Neural progenitor cell (in vitro differentiated cells): ENCODE results near the gene ESPL1. TPM values are rescaled to one million over a fixed set of nuclear protein-coding genes. Genes with fewer than 3 reads are reported as not detected.

Source experiments
- DNase-seq: peaks from one replicate; pipeline ENCODE4 v3.0.0-alpha.2; 2016; ENCODE audit warnings: low spot score
- H2AFZ ChIP-seq: fragments of 200-600 bp; sonication (generic); replicated peaks from 2 replicates; pipeline ENCODE4 v1.6.1; 2016; ENCODE audit warnings: antibody characterized with exemption
- H3F3A ChIP-seq: fragments of 200-600 bp; sonication (generic); 2 replicates; pipeline ENCODE4 v1.6.1; 2016; ENCODE audit warnings: antibody characterized with exemption, low read depth
- H3K27ac ChIP-seq: fragments of 200-600 bp; sonication (generic); 2 replicates; pipeline ENCODE4 v1.5.1; 2016; ENCODE audit warnings: mild to moderate bottlenecking
- H3K27me3 ChIP-seq: fragments of 200-600 bp; sonication (generic); 2 replicates; pipeline ENCODE4 v1.6.1; 2016; ENCODE audit warnings: mild to moderate bottlenecking, moderate library complexity
- H3K36me3 ChIP-seq: fragments of 200-600 bp; sonication (generic); 2 replicates; pipeline ENCODE4 v1.5.1; 2016
- H3K4me1 ChIP-seq: fragments of 200-600 bp; sonication (generic); 2 replicates; pipeline ENCODE4 v1.6.1; 2016; ENCODE audit warnings: mixed run types
- H3K4me2 ChIP-seq: fragments of 200-600 bp; sonication (generic); 2 replicates; pipeline ENCODE4 v1.6.1; 2016
- H3K4me3 ChIP-seq: fragments of 200-600 bp; sonication (generic); 2 replicates; pipeline ENCODE4 v1.5.1; 2016
- H3K79me2 ChIP-seq: fragments of 200-600 bp; sonication (generic); 2 replicates; pipeline ENCODE4 v1.6.1; 2016; ENCODE audit warnings: low read depth
- H3K9ac ChIP-seq: fragments of 200-600 bp; sonication (generic); 2 replicates; pipeline ENCODE4 v1.6.1; 2016
- H3K9me3 ChIP-seq: fragments of 200-600 bp; sonication (generic); 2 replicates; pipeline ENCODE4 v1.5.1; 2016; ENCODE audit warnings: low read depth
- H4K20me1 ChIP-seq: fragments of 200-600 bp; sonication (generic); 2 replicates; pipeline ENCODE4 v1.6.1; 2016; ENCODE audit warnings: low read depth
- H3K27ac Mint-ChIP-seq: 3 replicates; pipeline ENCODE4 v1.8.0; 2021; ENCODE audit warnings: mixed read lengths
- H3K27me3 Mint-ChIP-seq: 2 replicates; pipeline ENCODE4 v1.8.0; 2022; ENCODE audit warnings: low read depth, mild to moderate bottlenecking, inconsistent platforms, moderate library complexity, mixed read lengths; ENCODE audit not compliant: insufficient read depth
- H3K36me3 Mint-ChIP-seq: 3 replicates; pipeline ENCODE4 v1.8.0; 2021; ENCODE audit warnings: mixed read lengths
- H3K4me1 Mint-ChIP-seq: 3 replicates; pipeline ENCODE4 v1.8.0; 2021; ENCODE audit warnings: mixed read lengths
- H3K4me3 Mint-ChIP-seq: 3 replicates; pipeline ENCODE4 v1.8.0; 2021; ENCODE audit warnings: mild to moderate bottlenecking, moderate library complexity, mixed read lengths
- H3K9me3 Mint-ChIP-seq: 3 replicates; pipeline ENCODE4 v1.8.0; 2020; ENCODE audit warnings: mixed read lengths
- EZH2 ChIP-seq: fragments of 200-600 bp; sonication (generic); IDR thresholded peaks from 2 replicates; pipeline ENCODE4 v1.6.1; 2017; ENCODE audit warnings: antibody characterized with exemption, mild to moderate bottlenecking, moderate library complexity
- EZH2phosphoT487 ChIP-seq: fragments of 200-600 bp; sonication (generic); IDR thresholded peaks from 2 replicates; pipeline ENCODE4 v1.6.1; 2017; ENCODE audit warnings: antibody characterized with exemption
- total RNA-seq: library from RNA; depleted of rRNA; stranded (reverse); fragments of >200 nt; gene quantifications from 2 replicates; pipeline ENCODE4 v1.2.3, GENCODE V29; 2015; ENCODE audit warnings: low replicate concordance
- TF ChIP-seq, protein P1 (sequence below): fragments of 200-600 bp; sonication (generic); IDR thresholded peaks from 2 replicates; pipeline ENCODE4 v1.5.1; 2017; ENCODE audit warnings: antibody characterized with exemption, mild to moderate bottlenecking

ESPL1 gene
- total RNA-seq, 1 donor from 2014 or later, result 34.3 TPM

DNA sequence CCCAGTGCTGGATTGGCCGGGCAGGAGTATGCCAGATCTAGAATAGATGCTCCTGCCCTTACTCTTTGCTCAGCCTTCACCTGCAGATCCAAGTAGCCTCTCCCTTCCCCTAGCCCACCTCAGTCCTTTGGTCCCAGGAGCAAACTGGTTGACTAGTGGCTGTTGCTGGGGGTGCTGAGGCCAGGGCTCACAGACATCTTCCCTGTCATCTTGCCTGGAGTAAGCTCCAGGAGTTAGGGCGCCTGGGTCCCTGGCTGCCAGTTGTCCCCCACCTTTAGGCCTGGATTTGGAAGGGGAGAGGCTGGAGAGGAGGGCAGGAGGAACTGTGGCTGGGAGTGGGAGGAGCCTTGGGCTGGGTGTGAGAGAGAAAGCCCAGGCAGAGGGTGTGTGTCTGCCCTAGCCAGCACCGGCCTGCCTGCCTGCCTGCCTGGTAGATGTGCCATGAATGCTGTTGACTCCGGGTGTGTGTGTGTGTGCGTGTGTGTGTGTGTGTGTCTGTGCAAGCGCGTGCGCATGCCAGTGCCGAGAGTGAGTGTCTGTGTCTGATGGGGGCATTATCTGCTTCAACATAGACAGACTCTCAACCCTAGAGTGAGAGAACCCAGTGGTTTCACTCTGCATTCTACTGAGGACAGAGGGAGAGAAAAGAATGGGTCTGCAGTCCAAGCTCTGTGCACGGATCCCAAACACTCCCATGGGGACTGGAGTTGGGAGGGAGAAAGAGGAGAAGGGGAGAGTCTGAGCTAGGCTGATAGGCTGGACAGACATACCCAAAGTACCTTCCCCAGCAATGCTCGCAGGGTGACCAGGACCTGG lies 35.2 kb upstream of the ESPL1 start:
- H3F3A ChIP-seq, result peaks cover 30% of the 10 kb centered on the region
- no peak overlapping the region for H2AFZ ChIP-seq
- H3K36me3 Mint-ChIP-seq, result no peaks in the 10 kb centered on the region
- peak; percentile 60 for DNase-seq
- no peaks in the 10 kb centered on the region for H4K20me1 ChIP-seq
- H3K4me2 ChIP-seq, result peak overlapping the region; percentile 85
- no peaks in the 10 kb centered on the region for H3K27me3 ChIP-seq
- H3K27me3 Mint-ChIP-seq, result peaks cover 39% of the 10 kb centered on the region
- TF ChIP-seq EZH2, result no peak
- peaks cover 55% of the 10 kb centered on the region for H3K4me1 Mint-ChIP-seq
- H3K4me3 ChIP-seq, result peak overlapping the region; percentile 64
- H3K4me3 Mint-ChIP-seq, result peak overlapping the region; percentile 83
- H3K27ac Mint-ChIP-seq, result peak overlapping the region; percentile 52
- H3K9me3 Mint-ChIP-seq, result no peaks in the 10 kb centered on the region
- H3K27ac ChIP-seq, result no peak overlapping the region
- H3K9me3 ChIP-seq, result no peaks in the 10 kb centered on the region
- H3K4me1 ChIP-seq, result peaks cover 54% of the 10 kb centered on the region
- no peak overlapping the region for H3K9ac ChIP-seq
- H3K36me3 ChIP-seq, result no peaks in the 10 kb centered on the region
- no peaks in the 10 kb centered on the region for H3K79me2 ChIP-seq

DNA sequence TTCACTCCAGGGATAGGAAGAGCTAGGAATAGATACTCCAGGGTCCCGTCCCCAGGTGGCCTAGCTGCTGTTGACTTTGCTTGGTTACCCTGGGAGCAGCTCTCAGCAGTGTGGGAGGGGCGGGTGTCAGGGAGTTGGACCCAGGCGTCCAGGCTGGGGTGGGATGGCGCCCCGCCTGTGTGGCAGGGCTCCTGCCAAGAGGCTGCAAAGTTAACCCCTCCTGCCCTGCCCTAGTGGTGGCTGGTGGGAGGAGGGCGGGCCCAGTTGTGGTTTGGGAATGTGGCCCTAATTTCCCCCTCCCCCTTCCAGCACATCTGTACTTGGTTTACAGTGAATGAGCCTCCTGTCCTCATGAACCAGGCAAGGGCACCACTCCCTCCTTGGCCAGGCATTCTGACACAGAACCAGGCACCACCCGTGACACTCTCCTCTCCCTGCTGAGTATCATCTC lies 34.4 kb upstream of the ESPL1 start:
- H3K27me3 ChIP-seq, result no peaks in the 10 kb centered on the region
- Mint-ChIP-seq H3K4me3 (peak overlapping the region; percentile 75), H3K36me3 (no peaks in the 10 kb centered on the region), H3K9me3 (no peaks in the 10 kb centered on the region), H3K27ac (peak overlapping the region; percentile 77), H3K4me1 (peaks cover 55% of the 10 kb centered on the region), H3K27me3 (peaks cover 39% of the 10 kb centered on the region)
- H3K4me2 ChIP-seq, result peak overlapping the region; percentile 85
- no peak for TF ChIP-seq EZH2
- TF ChIP-seq, protein P1, sequence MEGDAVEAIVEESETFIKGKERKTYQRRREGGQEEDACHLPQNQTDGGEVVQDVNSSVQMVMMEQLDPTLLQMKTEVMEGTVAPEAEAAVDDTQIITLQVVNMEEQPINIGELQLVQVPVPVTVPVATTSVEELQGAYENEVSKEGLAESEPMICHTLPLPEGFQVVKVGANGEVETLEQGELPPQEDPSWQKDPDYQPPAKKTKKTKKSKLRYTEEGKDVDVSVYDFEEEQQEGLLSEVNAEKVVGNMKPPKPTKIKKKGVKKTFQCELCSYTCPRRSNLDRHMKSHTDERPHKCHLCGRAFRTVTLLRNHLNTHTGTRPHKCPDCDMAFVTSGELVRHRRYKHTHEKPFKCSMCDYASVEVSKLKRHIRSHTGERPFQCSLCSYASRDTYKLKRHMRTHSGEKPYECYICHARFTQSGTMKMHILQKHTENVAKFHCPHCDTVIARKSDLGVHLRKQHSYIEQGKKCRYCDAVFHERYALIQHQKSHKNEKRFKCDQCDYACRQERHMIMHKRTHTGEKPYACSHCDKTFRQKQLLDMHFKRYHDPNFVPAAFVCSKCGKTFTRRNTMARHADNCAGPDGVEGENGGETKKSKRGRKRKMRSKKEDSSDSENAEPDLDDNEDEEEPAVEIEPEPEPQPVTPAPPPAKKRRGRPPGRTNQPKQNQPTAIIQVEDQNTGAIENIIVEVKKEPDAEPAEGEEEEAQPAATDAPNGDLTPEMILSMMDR, result peak; percentile 10
- TF ChIP-seq EZH2phosphoT487, result no peak
- peak overlapping the region; percentile 56 for H2AFZ ChIP-seq
- no peaks in the 10 kb centered on the region for H3K79me2 ChIP-seq
- H3K9me3 ChIP-seq, result no peaks in the 10 kb centered on the region
- peaks cover 30% of the 10 kb centered on the region for H3F3A ChIP-seq
- H3K27ac ChIP-seq, result no peak overlapping the region
- peak overlapping the region; percentile 28 for H3K4me3 ChIP-seq
- H3K36me3 ChIP-seq, result no peaks in the 10 kb centered on the region
- no peak for DNase-seq
- no peak overlapping the region for H3K9ac ChIP-seq
- no peaks in the 10 kb centered on the region for H4K20me1 ChIP-seq
- peaks cover 54% of the 10 kb centered on the region for H3K4me1 ChIP-seq

DNA sequence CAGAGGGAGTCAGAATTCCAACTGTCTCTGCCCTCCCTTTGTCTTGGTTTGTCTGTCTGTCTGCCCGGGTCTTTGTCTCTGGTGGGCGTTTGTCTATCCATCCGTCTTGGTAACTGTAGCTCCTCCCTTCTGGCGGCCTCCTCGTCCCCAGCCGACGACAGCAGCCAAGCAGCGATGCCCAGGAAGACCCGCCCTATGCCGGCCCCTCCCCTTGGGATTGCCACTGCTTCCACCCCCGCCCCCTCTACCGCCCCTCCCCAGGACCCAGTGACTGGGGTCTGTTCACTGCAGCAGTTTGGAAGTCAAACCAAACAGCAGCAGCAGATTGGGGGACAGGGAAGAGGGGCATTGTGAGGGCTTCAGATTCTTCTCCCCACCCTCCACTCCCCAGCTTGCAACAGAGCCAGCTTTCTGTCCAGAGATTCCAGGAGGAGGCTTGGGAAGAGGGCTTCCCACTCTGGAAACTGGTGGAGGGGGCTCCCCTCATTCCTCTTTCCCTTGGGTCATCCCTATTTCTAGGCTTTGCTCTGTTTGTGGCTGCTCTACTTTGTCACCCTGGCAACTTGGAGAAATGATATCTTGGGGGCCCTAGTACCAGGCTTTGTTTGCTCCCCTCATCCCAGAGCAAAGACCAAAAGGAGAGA lies 33.7 kb upstream of the ESPL1 start:
- peak overlapping the region; percentile 75 for H3K4me3 Mint-ChIP-seq
- H3K36me3 Mint-ChIP-seq, result no peaks in the 10 kb centered on the region
- Histone ChIP-seq H3K27ac (no peak overlapping the region), H3K9me3 (no peaks in the 10 kb centered on the region), H3K36me3 (no peaks in the 10 kb centered on the region), H3K9ac (no peak overlapping the region), H3K4me1 (peaks cover 54% of the 10 kb centered on the region), H3F3A (peaks cover 30% of the 10 kb centered on the region), H3K79me2 (no peaks in the 10 kb centered on the region), H3K4me3 (peak overlapping the region; percentile 28), H3K27me3 (no peaks in the 10 kb centered on the region), H3K4me2 (peak overlapping the region; percentile 85), H2AFZ (peak overlapping the region; percentile 56), H4K20me1 (no peaks in the 10 kb centered on the region)
- DNase-seq, result peak; percentile 86
- H3K27ac Mint-ChIP-seq, result no peak overlapping the region
- H3K27me3 Mint-ChIP-seq, result peaks cover 37% of the 10 kb centered on the region
- TF ChIP-seq, protein P1, result no peak
- no peak for TF ChIP-seq EZH2
- TF ChIP-seq EZH2phosphoT487, result no peak
- H3K4me1 Mint-ChIP-seq, result peaks cover 55% of the 10 kb centered on the region
- no peaks in the 10 kb centered on the region for H3K9me3 Mint-ChIP-seq
